ENCODE measurements around the gene RPTOR.
"Not testable (repeated sequence)": the region's sequence is repeated elsewhere in the genome, so short reads cannot be mapped to it uniquely, and the experiment has no call there.

RPTOR gene

GRCh38 chr17:80794281-80795089 lies 249.8 kb downstream of the RPTOR start:
- no peak for TF ChIP-seq CTCF (conservative IDR thresholded peaks at IDR 0.05; ENCODE audit: low read depth)
- DNase-seq (ENCODE audit: low spot score) = no peak
- ChIA-PET CTCF (interaction anchor here (0.6 kb wide), 1 partner anchor 1100 kb away, joined by 4 read pairs; no protein-coding TSS in a partner anchor), POLR2A (ENCODE audit: low non-redundant PET) (no interaction called here)
- peak overlapping the region; percentile 42 for H3K27ac ChIP-seq

- POLR2A ChIA-PET (ENCODE audit: low non-redundant PET) = no interaction called here
- no peak for TF ChIP-seq CTCF (conservative IDR thresholded peaks at IDR 0.05; ENCODE audit: low read depth)
- CTCF ChIA-PET = interaction anchor here (0.6 kb wide), 1 partner anchor 1101 kb away, joined by 4 read pairs; no protein-coding TSS in a partner anchor
Observed at GRCh38 chr17:80795090-80795580, 250.5 kb downstream of the RPTOR start.

GRCh38 chr17:80795754-80796153 lies 251.1 kb downstream of the RPTOR start:
- ChIA-PET POLR2A (ENCODE audit: low non-redundant PET) (no interaction called here), CTCF (no interaction called here)
- DNase-seq (ENCODE audit: low spot score) = no peak
- TF ChIP-seq CTCF (conservative IDR thresholded peaks at IDR 0.05; ENCODE audit: low read depth) = no peak
- peak overlapping the region; percentile 42 for H3K27ac ChIP-seq

More at GRCh38 chr17:80795090-80795580, 250.5 kb downstream of the RPTOR start:
- no peak for DNase-seq (ENCODE audit: low spot score)
- peak overlapping the region; percentile 42 for H3K27ac ChIP-seq

- POLR2A ChIA-PET (ENCODE audit: low non-redundant PET) = no interaction called here
- no peak for DNase-seq (ENCODE audit: low spot score)
- no peak for TF ChIP-seq CTCF (conservative IDR thresholded peaks at IDR 0.05; ENCODE audit: low read depth)
- CTCF ChIA-PET = no interaction called here
- H3K27ac ChIP-seq = no peak overlapping the region
Observed at GRCh38 chr17:80796430-80796861, 251.8 kb downstream of the RPTOR start.

GRCh38 chr17:80797222-80797621 lies 252.6 kb downstream of the RPTOR start:
- CTCF ChIA-PET = interaction anchor here (0.8 kb wide), 1 partner anchor 94 kb away, joined by 6 read pairs; no protein-coding TSS in a partner anchor
- POLR2A ChIA-PET (ENCODE audit: low non-redundant PET); DNase-seq (ENCODE audit: low spot score); H3K27ac ChIP-seq: not testable (repeated sequence)

GRCh38 chr17:80797741-80798594 lies 253.3 kb downstream of the RPTOR start:
- CTCF ChIA-PET = interaction anchor here (0.8 kb wide), 1 partner anchor 94 kb away, joined by 6 read pairs; no protein-coding TSS in a partner anchor
- no peak for DNase-seq (ENCODE audit: low spot score)
- POLR2A ChIA-PET (ENCODE audit: low non-redundant PET) = no interaction called here
- TF ChIP-seq CTCF (conservative IDR thresholded peaks at IDR 0.05; ENCODE audit: low read depth) = no peak
- peak overlapping the region; percentile 26 for H3K27ac ChIP-seq

Data from RWPE1 (cell line).